RCC 7860 (cell line): Measurements from ENCODE around the gene SET.

Experiments
- DNase-seq: peaks from one replicate; pipeline ENCODE4 v3.0.0-alpha.2; 2015; ENCODE audit warnings: low spot score
- FAIRE-seq: peaks from 2 replicates; lab custom pipeline; 2012; peaks lifted over from hg19 to GRCh38; lab: Jason Lieb, UNC

SET gene

GRCh38 chr9:128707446-128707845 lies 18.4 kb downstream of the SET start:
- DNase-seq (no peak), FAIRE-seq (no peak)

- DNase-seq (no peak), FAIRE-seq (no peak)
These were observed 23.7 kb downstream of the SET start for GRCh38 chr9:128712451-128713410.

- FAIRE-seq, result no peak
- DNase-seq, result no peak
These were observed 24.4 kb downstream of the SET start for GRCh38 chr9:128713411-128713780.

GRCh38 chr9:128713941-128714573 lies 25.0 kb downstream of the SET start:
- DNase-seq (no peak), FAIRE-seq (no peak)

- DNase-seq, result no peak
- no peak for FAIRE-seq
These were observed 25.8 kb downstream of the SET start for GRCh38 chr9:128714586-128715435.

GRCh38 chr9:128715436-128715750 lies 26.4 kb downstream of the SET start:
- no peak for DNase-seq
- no peak for FAIRE-seq

- no peak for DNase-seq
- no peak for FAIRE-seq
These were observed 27.7 kb downstream of the SET start for GRCh38 chr9:128716581-128717254.

- FAIRE-seq, result no peak
- no peak for DNase-seq
These were observed 29.0 kb downstream of the SET start for GRCh38 chr9:128718047-128718446.

- no peak for FAIRE-seq
- DNase-seq, result no peak
These were observed 29.5 kb downstream of the SET start for GRCh38 chr9:128718475-128718874.

- no peak for DNase-seq
- FAIRE-seq, result no peak
These were observed 31.0 kb downstream of the SET start for GRCh38 chr9:128719919-128720605.

GRCh38 chr9:128720841-128721486 lies 31.9 kb downstream of the SET start:
- no peak for FAIRE-seq
- DNase-seq, result no peak

GRCh38 chr9:128721487-128722010 lies 32.5 kb downstream of the SET start:
- DNase-seq, result no peak
- no peak for FAIRE-seq

- DNase-seq (no peak), FAIRE-seq (no peak)
These were observed 33.6 kb downstream of the SET start for GRCh38 chr9:128722380-128723351.

- no peak for FAIRE-seq
- DNase-seq, result no peak
These were observed 34.4 kb downstream of the SET start for GRCh38 chr9:128723352-128723865.

- peak; percentile 87 for FAIRE-seq
- peak; percentile 98 for DNase-seq
These were observed 35.1 kb downstream of the SET start, which contains the start of gene ZDHHC12 for GRCh38 chr9:128723866-128724743. Gene ZDHHC12 (minus strand): TSS chr9:128724127. CDS start chr9:128724093, 34 bp downstream.

- FAIRE-seq (peak; percentile 78), DNase-seq (peak; percentile 69)
These were observed 35.8 kb downstream of the SET start for GRCh38 chr9:128724744-128725211.
